ENCODE results near the gene U2AF1. TPM values are rescaled to one million over a fixed set of nuclear protein-coding genes. Genes with fewer than 3 reads are reported as not detected.
"Not testable (repeated sequence)": the region's sequence is repeated elsewhere in the genome, so short reads cannot be mapped to it uniquely, and the experiment has no call there.

U2AF1 gene
- total RNA-seq, 1 experiment from 2014 or later = 51.9 TPM

DNA sequence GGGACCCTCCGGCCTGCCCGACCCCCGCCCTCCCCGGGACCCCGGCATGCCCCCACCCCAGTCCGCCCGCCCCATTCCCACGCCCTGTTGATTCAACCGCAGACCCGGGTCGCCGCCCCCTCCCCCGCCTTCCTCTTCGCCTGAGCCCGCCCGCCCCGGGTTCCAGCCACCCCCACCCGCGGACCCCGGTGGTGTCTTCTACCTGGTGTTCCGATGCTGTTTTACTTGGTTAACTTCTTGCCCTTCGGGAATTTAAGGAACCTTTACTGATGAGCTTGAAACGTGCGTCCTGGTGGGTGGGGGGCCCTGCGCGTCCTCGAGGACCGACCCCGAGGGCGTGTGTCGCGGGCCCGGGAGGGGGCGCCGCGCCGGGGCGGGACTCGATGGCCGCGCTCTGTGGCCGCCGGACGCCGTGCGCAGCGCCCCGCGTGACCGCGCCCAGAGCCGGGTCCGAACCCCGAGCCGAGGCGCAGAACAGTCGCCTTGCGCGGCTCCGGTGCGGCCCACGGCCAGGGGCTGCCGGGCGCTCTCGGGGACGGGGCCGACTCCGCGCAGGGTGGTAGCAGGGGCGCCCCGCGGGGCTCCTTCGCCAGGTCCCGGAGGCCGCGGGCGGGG, 31.2 kb downstream of the U2AF1 start:
- not testable (repeated sequence) for H3K36me3 Mint-ChIP-seq (ENCODE audit: insufficient read depth in 1 of 3, low read depth in 3 of 3); H3K4me3 Mint-ChIP-seq; H2BK5ac ChIP-seq (ENCODE audit: insufficient read length, low read length); H2BK15ac ChIP-seq (ENCODE audit: low read depth, low read length); H3K9me3 ChIP-seq (ENCODE audit: control insufficient read depth, low read depth, low read length); H3K27ac Mint-ChIP-seq; DNase-seq; H3K4me1 Mint-ChIP-seq; H3K14ac ChIP-seq (ENCODE audit: insufficient read depth, low read length); H3K9me3 Mint-ChIP-seq; H3K23me2 ChIP-seq (ENCODE audit: insufficient read length, low read depth, low read length, poor library complexity, severe bottlenecking); H4K8ac ChIP-seq (replicated peaks; ENCODE audit: insufficient read length, low read depth, low read length); H4K5ac ChIP-seq (ENCODE audit: insufficient read length, low read depth, low read length); H3K4me2 ChIP-seq (ENCODE audit: insufficient read depth, insufficient read length, low read length); H3K79me2 ChIP-seq (ENCODE audit: insufficient read depth, low read length); H2BK20ac ChIP-seq (ENCODE audit: low read depth, low read length, poor library complexity, severe bottlenecking); H3K27me3 Mint-ChIP-seq (ENCODE audit: low read depth); H3K4me1 ChIP-seq (ENCODE audit: insufficient read depth, low read length); H3K23ac ChIP-seq (ENCODE audit: insufficient read length, low read depth, low read length); H2BK12ac ChIP-seq (ENCODE audit: insufficient read length, low read depth, low read length); H3K18ac ChIP-seq (ENCODE audit: insufficient read length, low read depth, low read length); H3K4ac ChIP-seq (ENCODE audit: low read depth, low read length); H2AK5ac ChIP-seq (ENCODE audit: insufficient read length, low read length); H2AFZ ChIP-seq (ENCODE audit: low read length); H3K9ac ChIP-seq (ENCODE audit: extremely low read depth, insufficient read length, low read length); H4K91ac ChIP-seq (ENCODE audit: insufficient read length, low read depth, low read length); H3K79me1 ChIP-seq (ENCODE audit: insufficient read depth, low read depth, low read length, poor library complexity, severe bottlenecking); H3K27me3 ChIP-seq (ENCODE audit: insufficient read depth, low read length); H3K56ac ChIP-seq (ENCODE audit: insufficient read length, low read depth, low read length); H3T11ph ChIP-seq (ENCODE audit: low read length); H2BK120ac ChIP-seq (ENCODE audit: low read depth, low read length, poor library complexity, severe bottlenecking); H4K20me1 ChIP-seq (ENCODE audit: control insufficient read depth, insufficient read depth, insufficient read length); H3K27ac ChIP-seq (ENCODE audit: insufficient read length, low read depth, low read length)
- no CpG with 5 or more reads among the region's 77 CpGs for WGBS (ENCODE audit: extremely low coverage, insufficient read length, low lambda C conversion rate)

DNA sequence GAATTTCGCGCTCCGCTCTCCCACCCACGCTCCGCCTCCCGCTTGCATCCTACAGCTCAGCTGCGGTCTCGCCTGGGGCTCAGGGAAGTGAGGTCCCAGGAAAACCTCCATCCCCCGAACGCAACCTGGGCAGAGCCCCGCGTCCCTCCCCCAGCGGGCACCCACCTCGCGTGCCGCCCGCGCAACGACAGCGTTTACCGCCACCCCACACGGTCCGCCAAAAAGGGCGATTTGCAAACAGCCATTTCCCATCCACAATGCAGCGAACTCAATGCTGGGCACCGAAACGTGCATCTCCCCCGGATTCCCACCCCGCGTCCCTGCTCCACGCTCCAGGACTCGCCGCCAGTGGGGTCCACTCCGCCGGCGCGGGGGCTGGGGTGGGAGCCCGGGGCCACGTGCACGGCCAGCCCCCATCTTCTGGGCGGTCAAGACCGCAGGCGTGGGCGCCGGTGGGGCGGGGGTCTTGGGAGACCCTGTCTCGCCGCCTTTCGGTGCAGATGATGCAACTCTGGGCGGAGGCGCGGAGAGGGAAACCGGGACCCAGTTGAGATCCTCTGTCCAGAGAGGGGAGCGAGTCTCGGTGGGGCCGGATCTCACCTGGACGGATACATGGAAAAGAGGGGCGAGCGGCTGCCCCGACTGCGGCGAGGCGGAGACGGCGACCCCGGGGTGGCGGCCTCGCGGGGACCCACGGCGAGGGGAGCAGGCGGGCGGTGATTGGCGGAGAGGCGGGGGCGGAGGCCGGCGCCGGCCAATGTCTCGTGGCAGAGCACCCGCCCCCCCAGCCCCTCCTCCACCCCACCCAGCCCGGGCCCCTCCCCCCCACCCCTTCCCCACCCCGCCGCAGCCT, 32.0 kb downstream of the U2AF1 start, which contains the start of gene CBS:
Gene CBS (minus strand): TSS at position 666 of the 853 bp plus-strand sequence. CDS start 3,642 bp downstream, outside the sequence.
- H4K8ac ChIP-seq (replicated peaks; ENCODE audit: insufficient read length, low read depth, low read length); H3K23me2 ChIP-seq (ENCODE audit: insufficient read length, low read depth, low read length, poor library complexity, severe bottlenecking); H3K9me3 ChIP-seq (ENCODE audit: control insufficient read depth, low read depth, low read length); H3K14ac ChIP-seq (ENCODE audit: insufficient read depth, low read length); H2BK12ac ChIP-seq (ENCODE audit: insufficient read length, low read depth, low read length); H2BK15ac ChIP-seq (ENCODE audit: low read depth, low read length); H2AFZ ChIP-seq (ENCODE audit: low read length); H2BK5ac ChIP-seq (ENCODE audit: insufficient read length, low read length); H3K4me1 ChIP-seq (ENCODE audit: insufficient read depth, low read length); H2BK20ac ChIP-seq (ENCODE audit: low read depth, low read length, poor library complexity, severe bottlenecking); H3K27me3 Mint-ChIP-seq (ENCODE audit: low read depth); H2AK5ac ChIP-seq (ENCODE audit: insufficient read length, low read length); DNase-seq; H4K91ac ChIP-seq (ENCODE audit: insufficient read length, low read depth, low read length); H3K36me3 Mint-ChIP-seq (ENCODE audit: insufficient read depth in 1 of 3, low read depth in 3 of 3); H3K27me3 ChIP-seq (ENCODE audit: insufficient read depth, low read length); H3K79me1 ChIP-seq (ENCODE audit: insufficient read depth, low read depth, low read length, poor library complexity, severe bottlenecking); H4K5ac ChIP-seq (ENCODE audit: insufficient read length, low read depth, low read length); H3K9ac ChIP-seq (ENCODE audit: extremely low read depth, insufficient read length, low read length); H3K27ac ChIP-seq (ENCODE audit: insufficient read length, low read depth, low read length); H3K18ac ChIP-seq (ENCODE audit: insufficient read length, low read depth, low read length); H4K20me1 ChIP-seq (ENCODE audit: control insufficient read depth, insufficient read depth, insufficient read length); H3K4ac ChIP-seq (ENCODE audit: low read depth, low read length); H3K9me3 Mint-ChIP-seq; H3K4me2 ChIP-seq (ENCODE audit: insufficient read depth, insufficient read length, low read length); H3K56ac ChIP-seq (ENCODE audit: insufficient read length, low read depth, low read length); H3K27ac Mint-ChIP-seq; H3K4me1 Mint-ChIP-seq; H3T11ph ChIP-seq (ENCODE audit: low read length); H3K23ac ChIP-seq (ENCODE audit: insufficient read length, low read depth, low read length); H2BK120ac ChIP-seq (ENCODE audit: low read depth, low read length, poor library complexity, severe bottlenecking); H3K79me2 ChIP-seq (ENCODE audit: insufficient read depth, low read length): not testable (repeated sequence)
- WGBS (ENCODE audit: extremely low coverage, insufficient read length, low lambda C conversion rate) = no CpG with 5 or more reads among the region's 84 CpGs
- H3K4me3 Mint-ChIP-seq = peak within 1 kb of the TSS in 1 of 2 experiments; percentile 54; a peak in 2 of 5 replicates
